ENCODE data around the gene TRIM66.

DNA sequence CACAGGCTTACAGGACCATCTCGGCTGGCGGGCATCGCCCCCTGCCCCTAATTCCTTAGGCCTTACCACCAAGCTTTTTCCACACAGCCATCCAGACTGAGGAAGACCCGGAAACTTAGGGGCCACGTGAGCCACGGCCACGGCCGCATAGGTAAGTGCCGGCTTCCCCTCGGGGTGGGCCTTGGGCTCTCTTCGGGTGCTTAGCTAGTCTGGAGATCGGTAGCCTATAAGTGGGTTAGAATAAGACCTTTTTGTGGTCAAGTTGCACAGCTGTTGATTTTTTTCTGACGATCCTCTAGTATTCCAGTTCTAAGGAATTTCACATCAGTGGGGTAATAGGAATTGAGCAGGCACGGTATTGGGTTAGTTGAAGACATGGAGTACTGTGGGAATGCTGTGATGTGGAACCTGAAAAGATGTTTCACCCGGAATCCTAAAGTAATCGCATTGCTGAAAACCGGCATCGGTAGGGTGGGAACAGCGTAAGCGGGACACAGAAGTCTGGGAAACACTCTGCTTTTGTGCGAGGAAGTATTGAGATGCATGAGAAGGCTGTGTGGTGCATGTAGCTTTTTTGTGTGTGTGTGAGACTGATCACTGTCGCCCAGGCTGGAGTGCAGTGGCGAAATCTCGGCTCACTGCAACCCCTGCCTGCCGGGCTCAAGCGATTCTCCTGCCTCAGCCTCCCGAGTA lies 796 bp upstream of the TRIM66 start:
- TF ChIP-seq, protein P1, sequence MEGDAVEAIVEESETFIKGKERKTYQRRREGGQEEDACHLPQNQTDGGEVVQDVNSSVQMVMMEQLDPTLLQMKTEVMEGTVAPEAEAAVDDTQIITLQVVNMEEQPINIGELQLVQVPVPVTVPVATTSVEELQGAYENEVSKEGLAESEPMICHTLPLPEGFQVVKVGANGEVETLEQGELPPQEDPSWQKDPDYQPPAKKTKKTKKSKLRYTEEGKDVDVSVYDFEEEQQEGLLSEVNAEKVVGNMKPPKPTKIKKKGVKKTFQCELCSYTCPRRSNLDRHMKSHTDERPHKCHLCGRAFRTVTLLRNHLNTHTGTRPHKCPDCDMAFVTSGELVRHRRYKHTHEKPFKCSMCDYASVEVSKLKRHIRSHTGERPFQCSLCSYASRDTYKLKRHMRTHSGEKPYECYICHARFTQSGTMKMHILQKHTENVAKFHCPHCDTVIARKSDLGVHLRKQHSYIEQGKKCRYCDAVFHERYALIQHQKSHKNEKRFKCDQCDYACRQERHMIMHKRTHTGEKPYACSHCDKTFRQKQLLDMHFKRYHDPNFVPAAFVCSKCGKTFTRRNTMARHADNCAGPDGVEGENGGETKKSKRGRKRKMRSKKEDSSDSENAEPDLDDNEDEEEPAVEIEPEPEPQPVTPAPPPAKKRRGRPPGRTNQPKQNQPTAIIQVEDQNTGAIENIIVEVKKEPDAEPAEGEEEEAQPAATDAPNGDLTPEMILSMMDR (IDR thresholded peaks at IDR 0.05) = no peak
- TF ChIP-seq POLR2A (IDR thresholded peaks at IDR 0.05) = no peak
